T1000 (cell line): ENCODE data around the gene FGGY.
A peak's percentile ranks its signal among the peaks of the same experiment; 100 is the strongest.
"Not testable (repeated sequence)": the region's sequence is repeated elsewhere in the genome, so short reads cannot be mapped to it uniquely, and the experiment has no call there.

Experiments used
- DNase-seq: peaks from one replicate; lab custom pipeline; 2025; ENCODE audit warnings: mixed read lengths; lab: John Stamatoyannopoulos, UW

FGGY gene, protein sequence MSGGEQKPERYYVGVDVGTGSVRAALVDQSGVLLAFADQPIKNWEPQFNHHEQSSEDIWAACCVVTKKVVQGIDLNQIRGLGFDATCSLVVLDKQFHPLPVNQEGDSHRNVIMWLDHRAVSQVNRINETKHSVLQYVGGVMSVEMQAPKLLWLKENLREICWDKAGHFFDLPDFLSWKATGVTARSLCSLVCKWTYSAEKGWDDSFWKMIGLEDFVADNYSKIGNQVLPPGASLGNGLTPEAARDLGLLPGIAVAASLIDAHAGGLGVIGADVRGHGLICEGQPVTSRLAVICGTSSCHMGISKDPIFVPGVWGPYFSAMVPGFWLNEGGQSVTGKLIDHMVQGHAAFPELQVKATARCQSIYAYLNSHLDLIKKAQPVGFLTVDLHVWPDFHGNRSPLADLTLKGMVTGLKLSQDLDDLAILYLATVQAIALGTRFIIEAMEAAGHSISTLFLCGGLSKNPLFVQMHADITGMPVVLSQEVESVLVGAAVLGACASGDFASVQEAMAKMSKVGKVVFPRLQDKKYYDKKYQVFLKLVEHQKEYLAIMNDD

DNA sequence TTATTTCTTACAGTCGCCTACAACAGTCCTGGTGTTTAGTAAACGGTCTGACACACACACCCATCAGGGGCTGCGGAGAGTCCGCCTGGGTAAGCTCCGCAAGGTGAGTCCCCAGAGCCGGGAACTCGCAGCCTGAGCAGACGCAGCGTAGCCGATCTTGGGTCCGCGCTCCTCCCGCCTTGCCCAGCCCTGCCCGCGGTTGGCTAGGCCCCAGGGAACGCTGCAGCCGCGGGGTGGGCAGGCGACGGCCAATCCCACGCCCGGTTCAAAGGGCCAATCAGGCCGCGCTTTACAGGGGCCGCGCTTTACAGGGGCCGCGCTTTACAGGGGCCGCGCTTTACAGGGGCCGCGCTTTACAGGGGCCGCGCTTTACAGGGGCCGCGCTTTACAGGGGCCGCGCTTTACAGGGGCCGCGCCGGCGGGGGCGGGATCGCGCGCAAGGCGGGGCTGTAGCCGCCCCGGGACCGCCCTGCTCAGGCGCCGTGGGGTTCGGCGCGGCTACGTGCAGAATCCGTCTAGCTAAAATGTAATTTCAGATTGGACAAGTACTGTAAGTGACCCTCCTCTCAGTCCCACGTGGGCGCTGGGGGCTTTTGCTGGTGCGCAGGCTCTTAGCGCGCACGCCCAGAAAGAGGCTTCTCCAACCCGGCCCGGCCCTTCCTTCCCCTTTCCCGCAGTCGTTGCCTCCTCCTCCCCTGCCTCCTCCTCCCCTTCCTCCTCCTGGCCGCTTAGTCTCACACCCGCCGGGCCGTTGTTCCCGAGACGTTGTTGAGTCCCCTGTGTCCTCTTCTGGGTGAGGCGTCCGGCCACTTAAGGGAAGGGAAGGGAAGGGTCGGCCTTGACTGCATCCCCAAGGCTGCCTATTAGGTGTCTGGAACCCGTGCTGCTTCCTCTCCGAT lies at the start of gene FGGY:
FGGY (plus strand) TSS at position 737 of the 899 bp plus-strand sequence. CDS start 24,456 bp downstream, outside the sequence.
- DNase-seq, result peak; percentile 96

DNA sequence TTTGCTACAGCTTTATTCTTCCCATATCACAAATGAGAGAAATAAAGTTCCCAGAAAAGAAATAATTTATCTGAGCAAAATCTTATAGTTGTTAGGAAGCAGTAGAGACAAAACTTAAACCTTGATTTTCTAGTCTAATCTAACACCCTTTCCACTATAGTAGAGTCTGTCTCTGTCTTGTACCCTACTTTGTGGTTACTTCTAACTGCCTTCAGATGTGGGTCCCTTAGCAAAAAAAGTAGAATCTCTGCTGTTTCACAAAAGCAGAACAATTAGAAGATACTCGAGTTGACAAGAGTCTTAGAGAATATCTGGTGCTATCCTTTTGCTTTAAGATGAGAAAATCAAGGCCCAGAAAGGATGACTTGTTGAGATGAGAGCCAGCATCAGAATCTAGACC lies 48.1 kb upstream of the FGGY start:
- no peak for DNase-seq

DNA sequence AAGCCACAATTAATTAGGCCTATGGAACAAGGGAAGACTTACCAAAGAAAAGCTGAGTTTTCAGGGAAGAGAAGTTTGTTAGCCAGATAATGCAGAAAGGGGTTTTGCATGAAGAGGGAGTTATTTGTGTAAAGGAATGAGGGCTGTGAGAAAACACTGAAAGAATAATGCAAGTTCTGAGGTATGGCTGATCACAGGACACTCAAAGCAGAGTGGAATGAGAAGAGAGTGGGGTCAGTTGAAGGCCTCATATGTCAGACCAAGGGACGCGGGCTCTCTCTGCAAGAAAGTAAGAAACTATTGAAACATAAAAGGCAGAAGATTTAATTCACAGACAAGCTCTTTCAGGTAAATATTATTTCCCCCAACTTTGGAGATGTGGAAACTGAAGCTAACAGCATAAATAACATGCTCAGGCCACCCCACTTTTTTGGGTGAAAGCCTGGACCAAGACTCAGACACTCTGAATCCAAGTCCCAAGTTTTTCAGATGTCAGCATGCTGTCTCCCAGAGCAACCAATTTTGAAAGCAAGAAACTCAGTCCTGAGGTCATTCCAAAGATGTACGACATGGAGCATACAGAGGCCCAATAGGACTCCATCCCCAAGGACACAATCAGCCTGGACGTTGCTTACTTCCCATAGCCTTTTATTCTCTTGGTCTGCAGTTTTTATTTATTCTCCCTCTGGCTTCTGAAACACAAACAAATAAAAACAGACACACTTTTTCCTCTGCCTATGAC lies 47.3 kb upstream of the FGGY start:
- DNase-seq, result no peak

DNA sequence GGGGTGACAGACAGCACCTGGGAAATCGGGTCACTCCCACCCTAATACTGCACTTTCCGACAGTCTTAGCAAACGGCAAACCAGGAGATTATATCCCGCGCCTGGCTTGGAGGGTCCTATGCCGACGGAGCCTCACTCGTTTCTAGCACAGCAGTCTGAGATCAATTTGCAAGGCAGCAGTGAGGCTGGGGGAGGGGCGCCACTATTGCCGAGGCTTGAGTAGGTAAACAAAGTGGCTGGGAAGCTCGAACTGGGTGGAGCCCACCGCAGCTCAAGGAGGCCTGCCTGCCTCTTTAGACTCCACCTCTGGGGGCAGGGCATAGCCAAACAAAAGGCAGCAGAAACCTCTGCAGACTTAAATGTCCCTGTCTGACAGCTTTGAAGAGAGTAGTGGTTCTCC lies 45.8 kb upstream of the FGGY start:
- not testable (repeated sequence) for DNase-seq

DNA sequence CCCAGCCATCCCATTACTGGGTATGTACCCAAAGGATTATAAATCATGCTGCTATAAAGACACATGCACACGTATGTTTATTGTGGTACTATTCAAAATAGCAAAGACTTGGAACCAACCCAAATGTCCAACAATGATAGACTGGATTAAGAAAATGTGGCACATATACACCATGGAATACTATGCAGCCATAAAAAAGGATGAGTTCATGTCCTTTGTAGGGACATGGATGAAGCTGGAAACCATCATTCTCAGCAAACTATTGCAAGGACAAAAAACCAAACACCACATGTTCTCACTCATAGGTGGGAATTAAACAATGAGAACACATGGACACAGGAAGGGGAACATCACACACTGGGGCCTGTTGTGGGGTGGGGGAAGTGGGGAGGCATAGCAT lies 40.5 kb upstream of the FGGY start:
- DNase-seq, result not testable (repeated sequence)

DNA sequence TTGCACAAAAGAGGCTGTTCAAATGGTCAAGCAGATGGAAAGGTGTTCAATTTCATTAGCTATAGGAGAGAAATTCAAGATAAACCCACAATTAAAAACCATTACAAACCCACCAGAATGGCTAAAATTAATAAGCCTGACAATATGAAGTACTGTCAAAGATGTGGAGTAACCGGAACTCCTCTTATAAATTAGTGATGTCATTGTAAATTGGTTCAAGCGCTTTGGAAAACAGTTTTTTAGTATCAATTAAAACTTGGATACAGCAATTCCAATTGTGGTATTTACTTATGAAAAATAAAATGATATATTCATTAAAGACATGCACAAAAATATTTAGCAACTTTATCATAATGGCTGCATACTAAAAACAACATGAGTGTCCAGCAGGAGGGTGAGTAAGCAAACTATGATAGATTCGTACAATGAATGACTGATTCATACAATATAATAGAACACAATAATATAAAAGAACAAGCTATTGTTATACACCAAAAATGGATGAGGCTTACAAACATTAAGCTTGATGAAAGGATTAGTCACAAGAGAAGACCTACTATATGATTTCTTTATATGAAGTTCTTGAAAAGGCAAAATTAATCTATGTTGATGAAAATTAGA lies 38.4 kb upstream of the FGGY start:
- DNase-seq, result no peak

DNA sequence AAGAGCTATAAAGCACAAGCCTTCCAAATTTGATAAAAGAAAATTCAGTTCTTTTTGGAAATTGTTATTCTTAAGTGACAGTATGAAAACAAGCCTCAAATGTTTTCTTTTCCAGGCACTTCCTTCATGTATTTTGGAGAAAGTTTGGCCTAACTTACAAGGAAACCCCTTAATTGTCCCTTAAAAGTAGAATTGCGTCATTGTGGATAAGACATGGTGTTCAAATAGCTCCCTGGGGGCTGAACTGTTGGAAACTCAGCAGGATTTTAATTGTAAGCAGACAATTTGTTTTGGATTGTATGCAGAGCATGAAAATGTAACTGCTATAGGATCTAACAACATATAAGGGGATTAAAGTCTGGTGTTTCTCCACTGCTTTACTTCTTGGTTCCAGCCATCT lies 35.4 kb upstream of the FGGY start:
- no peak for DNase-seq

DNA sequence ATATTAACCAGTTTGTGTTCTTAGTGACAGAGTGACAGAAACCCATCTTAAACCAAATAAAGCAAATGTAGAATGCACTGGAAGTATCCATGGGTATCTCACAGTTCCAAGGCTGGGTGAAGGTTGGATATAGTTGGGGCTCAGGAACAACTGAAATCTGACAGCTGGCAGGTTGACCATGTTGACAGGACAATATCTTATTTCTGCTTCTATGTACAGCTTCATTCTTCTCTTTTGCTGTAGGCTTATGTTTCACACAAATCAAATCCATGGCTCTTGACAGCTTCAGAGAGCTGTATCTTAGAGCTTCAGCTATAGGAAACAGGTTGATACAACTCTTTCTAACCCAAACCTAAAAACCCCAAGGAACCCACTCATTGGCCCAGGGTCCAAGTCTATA lies 34.3 kb upstream of the FGGY start:
- DNase-seq, result no peak

DNA sequence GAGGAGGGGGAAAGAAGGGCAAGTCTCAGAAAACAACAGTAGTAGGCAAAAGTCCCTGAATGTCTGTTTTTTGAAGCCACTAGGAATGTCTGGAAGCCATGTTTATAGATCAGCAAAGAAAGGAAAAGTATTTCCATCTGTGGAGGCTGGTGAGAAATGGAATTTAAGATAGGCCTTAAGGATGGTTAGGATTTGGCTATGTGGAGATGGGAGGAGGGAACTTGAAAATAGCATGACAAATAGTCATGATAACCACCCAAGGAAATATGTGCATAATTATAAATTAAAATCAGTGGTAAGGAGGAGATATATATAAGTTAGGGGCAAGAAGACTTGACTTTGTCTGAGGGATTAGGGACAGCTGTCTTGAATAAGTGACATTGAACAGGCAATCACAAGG lies 33.8 kb upstream of the FGGY start:
- DNase-seq, result no peak

DNA sequence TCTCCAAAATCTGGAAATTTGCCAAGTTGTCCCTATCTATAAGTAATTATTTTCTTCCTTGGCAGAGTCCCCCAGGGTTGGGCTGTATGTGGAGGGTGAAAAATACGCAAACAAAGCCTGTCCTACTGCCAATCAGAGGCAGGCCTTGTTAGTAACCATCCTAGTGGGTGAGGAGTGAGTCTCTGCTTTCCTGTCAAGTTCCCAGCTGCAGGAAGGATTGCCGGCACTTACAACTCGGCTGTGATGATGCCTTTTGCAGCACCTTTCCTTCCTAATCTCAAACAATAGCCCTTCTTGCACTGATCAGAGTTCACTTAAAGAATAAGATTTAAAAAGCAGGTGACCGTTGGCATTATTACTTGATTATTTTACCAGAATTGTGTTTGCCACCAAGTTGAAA lies 31.3 kb upstream of the FGGY start:
- DNase-seq, result no peak

DNA sequence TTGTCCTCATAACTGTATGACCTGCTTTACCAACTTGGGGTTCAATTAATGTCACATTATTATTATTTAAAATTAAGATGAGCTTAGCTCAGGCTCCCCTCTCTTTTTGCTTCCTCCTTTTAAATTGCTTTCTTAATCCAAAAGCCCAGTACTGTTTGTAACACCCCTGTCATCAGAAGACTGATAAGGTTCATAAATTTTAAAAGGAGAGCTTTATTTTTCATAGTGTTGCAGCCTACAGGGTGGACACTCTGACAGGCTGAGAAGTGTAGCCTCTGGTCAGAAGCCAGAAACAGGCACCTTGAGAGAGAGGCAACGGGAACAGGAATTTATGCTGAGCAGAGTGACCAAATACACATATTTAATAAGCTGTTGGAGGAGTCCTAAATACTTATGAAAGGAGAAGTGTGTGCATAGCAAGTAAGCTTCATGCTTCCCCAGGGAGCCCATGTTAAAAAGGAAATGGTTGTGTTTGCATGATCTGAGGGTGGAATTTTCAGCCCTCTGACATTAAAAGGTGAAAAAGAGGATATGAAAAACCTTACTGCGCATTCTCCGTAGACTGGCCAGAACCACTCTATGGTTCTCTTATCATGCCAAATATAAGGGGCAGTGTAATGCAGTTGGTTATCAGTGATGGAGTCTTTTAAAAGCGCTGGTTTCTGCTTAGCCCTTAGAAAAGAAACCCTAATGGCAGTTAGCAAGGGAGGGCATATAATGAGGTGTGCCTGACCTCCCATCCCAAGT lies 30.5 kb upstream of the FGGY start:
- DNase-seq, result no peak

DNA sequence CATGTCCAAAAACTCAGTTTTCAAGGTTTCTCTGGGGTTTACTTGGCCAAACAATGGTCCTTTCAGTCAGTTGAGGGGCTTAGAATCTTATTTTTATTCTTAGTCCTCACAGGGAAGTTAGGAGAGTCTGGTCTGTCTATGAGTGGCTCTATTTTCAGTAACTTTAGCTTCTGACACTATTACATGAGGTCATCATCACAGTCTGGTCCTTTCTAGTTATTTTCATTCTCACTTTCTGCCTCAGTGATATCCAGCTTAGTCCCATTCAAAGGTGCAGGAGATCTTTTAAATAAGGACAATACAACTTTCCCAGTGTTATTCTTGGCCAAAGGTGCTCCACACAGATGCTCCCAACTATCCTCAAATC lies 30.0 kb upstream of the FGGY start:
- DNase-seq, result no peak

DNA sequence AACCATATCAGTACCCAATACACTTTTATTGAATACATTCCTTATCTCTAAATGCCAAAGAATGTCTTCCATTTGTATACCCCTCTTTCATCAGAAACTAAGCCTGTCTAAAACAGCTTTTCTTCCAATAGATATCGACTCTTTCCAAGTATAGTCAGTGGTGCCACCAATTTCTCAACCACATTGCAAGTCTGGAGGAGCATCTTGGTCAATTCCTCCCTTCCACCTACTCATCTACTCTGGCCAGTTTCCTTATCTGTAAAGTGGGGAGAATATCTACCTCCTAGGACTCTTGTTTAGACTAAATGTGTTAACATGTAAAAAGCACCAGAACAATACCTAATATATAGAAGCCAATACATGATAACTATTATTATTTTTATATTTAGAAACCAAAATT lies 28.5 kb upstream of the FGGY start:
- DNase-seq, result no peak

DNA sequence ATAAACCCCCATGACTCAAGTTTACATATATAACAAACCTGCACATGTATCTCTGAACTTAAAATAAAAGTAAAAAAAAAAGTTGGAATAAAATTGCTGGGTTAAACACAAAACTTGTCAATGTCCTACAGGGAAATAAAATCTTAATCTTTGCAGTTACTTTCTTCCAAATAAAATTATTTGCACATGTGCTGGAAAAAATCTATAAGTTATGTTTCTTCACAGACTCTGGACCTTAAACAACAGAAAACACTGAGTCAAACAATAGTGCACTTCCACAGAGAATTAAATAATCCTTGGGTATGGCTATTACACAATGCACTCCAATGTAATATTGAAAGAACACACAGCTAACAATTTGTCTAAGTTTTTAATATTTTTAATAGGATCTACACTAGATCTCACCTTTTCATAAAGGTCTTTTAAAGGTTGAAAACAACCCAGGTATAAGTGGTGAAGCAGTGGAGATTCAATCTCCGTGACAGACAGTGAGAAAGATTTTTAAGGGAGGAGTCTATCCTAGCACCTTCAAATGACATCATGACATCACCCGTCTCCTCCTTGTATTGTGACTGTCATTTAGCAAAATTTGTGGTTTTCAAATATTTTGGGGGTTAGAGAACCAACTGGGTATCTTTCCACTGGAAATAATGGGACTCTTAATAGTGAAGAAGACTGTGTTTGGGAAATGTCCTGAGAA lies 25.2 kb upstream of the FGGY start:
- no peak for DNase-seq

DNA sequence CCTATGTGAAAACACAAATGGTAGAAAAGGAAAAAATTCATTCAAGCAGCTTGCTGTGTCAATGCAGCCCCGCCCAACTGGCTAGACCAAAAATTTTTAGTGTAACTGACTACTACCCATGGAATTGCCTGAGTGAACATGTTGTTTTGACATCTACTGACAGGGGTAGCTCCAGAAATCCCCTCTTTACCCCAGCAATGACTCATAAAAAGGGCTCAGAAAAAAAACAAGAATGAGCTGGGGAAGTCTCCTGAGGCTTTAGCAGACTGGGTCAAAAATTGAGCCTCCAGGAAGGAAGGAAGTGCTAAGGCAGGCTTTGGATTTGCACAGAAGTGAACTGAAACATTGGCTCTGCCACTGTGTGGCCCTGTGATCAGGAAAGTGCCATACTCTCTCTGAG lies 24.4 kb upstream of the FGGY start:
- DNase-seq, result peak; percentile 22

DNA sequence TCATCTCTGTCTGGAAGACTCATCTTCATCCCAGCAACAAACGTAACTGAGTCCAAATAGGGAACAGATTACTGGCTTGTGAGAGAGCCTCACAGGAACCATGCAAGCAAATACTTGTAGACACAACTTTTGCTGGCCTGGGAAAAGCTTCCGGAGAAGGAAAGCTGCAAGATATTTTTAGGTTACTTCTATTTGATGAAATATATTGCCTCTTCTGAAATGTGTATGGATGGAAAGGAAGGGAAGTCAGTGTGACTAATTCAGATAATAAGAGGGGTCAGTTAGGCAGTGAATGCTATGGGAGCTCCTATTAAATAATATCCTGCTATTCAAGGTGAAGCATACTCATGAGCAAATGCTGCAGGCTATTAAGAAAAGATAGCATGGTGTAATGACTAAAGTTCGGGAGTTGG lies 20.4 kb upstream of the FGGY start:
- no peak for DNase-seq

DNA sequence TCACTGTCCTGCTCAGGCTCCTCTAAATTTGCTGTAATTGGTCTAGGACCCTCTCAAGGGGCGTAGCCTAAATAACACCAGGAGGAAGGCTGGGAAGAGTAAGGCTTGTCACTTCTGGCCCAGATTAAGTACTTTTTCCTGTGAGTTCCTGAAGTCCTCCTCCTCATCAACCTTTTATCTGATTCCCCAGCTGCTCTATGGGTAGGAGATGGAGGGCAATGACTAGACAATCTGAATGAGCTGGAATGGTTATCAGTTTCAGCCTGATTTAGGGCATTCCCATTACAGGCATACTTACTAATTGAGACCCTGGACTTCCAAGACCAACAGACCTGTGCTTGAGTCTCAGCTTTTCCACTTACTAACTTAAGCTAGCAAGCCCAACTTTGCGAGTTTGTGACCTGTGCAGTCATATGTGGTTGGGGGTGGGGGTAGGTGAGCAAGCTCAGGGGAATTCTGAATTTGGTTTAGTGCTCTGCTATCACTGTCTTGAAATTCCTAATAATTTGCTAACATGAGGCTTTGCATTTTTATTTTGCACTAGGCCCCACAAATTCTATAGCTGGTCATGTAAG lies 18.0 kb upstream of the FGGY start:
- no peak for DNase-seq

DNA sequence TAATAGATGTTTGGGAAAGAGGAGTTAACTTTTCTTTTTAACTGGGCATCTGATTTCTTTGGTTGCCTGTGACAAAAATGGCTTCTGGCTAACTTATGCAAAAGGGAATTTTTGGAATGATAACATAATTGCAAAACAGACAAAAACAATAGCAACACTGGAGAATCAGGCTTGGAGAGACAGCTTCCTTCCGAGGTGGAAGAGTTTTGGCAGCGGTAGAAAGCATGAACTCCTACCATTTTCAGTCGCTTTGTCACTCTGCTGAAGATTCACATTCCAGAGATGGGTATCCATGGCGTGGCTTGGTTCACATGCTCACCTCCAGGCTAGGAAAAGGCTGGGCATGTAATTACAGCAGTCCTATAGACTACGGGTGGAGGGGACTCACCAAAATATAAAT lies 17.2 kb upstream of the FGGY start:
- DNase-seq, result no peak

DNA sequence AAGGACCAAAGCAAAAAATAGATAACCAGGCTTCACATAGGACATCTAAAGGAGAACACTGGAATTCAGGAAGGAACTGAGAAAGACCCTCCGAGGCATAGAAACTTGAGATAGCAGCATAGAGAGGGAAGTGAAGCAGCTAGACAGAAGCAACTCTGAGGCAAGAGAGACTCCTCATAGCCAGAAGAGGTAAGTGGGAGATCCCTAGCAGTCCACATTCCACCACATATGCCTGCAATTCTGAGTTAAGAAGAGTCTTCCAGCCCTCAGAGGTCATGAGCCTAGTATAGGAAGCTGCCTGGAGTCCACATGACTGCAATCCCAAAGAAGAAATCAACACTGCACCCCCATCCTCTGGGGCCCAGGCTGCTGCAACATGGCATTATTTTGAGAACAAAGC lies 13.9 kb upstream of the FGGY start:
- no peak for DNase-seq

DNA sequence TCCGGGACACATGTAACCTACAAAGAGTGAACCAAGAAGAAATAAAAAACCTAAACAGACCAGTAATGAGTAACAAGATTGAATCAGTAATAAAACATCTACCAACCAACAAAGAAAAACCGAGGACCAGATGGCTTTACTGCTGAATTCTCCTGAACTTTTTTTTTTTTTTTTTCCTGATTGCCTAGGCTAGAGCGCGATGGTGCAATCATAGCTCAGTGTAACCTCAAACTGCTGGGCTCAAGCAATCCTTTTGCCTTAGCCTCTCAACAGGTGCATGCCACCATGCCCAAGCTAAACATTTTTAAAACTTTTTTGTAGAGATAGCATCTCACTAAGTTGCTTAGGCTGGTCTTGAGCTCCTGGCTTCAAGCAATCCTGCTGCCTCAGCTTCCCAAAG lies 11.2 kb upstream of the FGGY start:
- DNase-seq, result no peak
